C4-2B (cell line): ENCODE results near the gene PLA2G2D.

ENCODE experiments used
- H3K27ac ChIP-seq: fragments of 450-650 bp; 2 replicates; pipeline ENCODE4 v1.5.1; 2017
- CTCF ChIP-seq: fragments of 450-650 bp; conservative IDR thresholded peaks from 2 replicates; pipeline ENCODE4 v1.5.1; 2017; ENCODE audit warnings: mild to moderate bottlenecking
- ZFX ChIP-seq: fragments of 450-650 bp; IDR thresholded peaks from 2 replicates; pipeline ENCODE4 v1.6.1; 2017

PLA2G2D gene

GRCh38 chr1:20102875-20103274 lies 16.5 kb downstream of the PLA2G2D start:
- no peak for TF ChIP-seq CTCF
- TF ChIP-seq ZFX, result no peak
- H3K27ac ChIP-seq, result no peak overlapping the region

GRCh38 chr1:20100632-20101355 lies 18.5 kb downstream of the PLA2G2D start:
- TF ChIP-seq CTCF (peak; percentile 73), ZFX (no peak)
- no peak overlapping the region for H3K27ac ChIP-seq

- TF ChIP-seq ZFX (no peak), CTCF (no peak)
- H3K27ac ChIP-seq, result no peak overlapping the region
Measured at GRCh38 chr1:20099533-20099932, 19.8 kb downstream of the PLA2G2D start.

GRCh38 chr1:20096840-20097447 lies 22.4 kb downstream of the PLA2G2D start:
- TF ChIP-seq CTCF (no peak), ZFX (no peak)

GRCh38 chr1:20095564-20096434 lies 23.5 kb downstream of the PLA2G2D start:
- no peak overlapping the region for H3K27ac ChIP-seq
- TF ChIP-seq CTCF (no peak), ZFX (no peak)

More at GRCh38 chr1:20096840-20097447, 22.4 kb downstream of the PLA2G2D start:
- H3K27ac ChIP-seq, result no peak overlapping the region

- H3K27ac ChIP-seq, result no peak overlapping the region
- TF ChIP-seq CTCF (no peak), ZFX (no peak)
Measured at GRCh38 chr1:20093940-20094391, 25.4 kb downstream of the PLA2G2D start.
